Mucosa of descending colon (tissue), 3 donors: ENCODE results near the gene CNGA4. TPM values are rescaled to one million over a fixed set of nuclear protein-coding genes. Genes with fewer than 3 reads are reported as not detected.

Experiments
- ATAC-seq: fragments of 200-7000 bp; cut with Tn5 transposase; one replicate; pipeline ENCODE4 v1.9.1; 2020; ENCODE audit warnings: mild to moderate bottlenecking, moderate library complexity
- DNase-seq, 3 donors: peaks; one replicate each; pipeline ENCODE4 v3.0.0-alpha.2; 2020
- H3K36me3 ChIP-seq: fragments of 200-600 bp; one replicate; pipeline ENCODE4 v1.8.0; 2021; ENCODE audit warnings: low read depth, mild to moderate bottlenecking
- H3K4me1 ChIP-seq: fragments of 200-600 bp; one replicate; pipeline ENCODE4 v1.8.0; 2021; ENCODE audit warnings: low read depth, mild to moderate bottlenecking
- H3K4me3 ChIP-seq: fragments of 200-600 bp; one replicate; pipeline ENCODE4 v1.8.0; 2021; ENCODE audit warnings: mild to moderate bottlenecking
- H3K9me3 ChIP-seq: fragments of 200-600 bp; one replicate; pipeline ENCODE4 v1.8.0; 2021; ENCODE audit warnings: mild to moderate bottlenecking
- CTCF ChIP-seq: fragments of 200-600 bp; IDR thresholded peaks from one replicate; pipeline ENCODE4 v1.8.0; 2022; ENCODE audit warnings: antibody characterized with exemption, mild to moderate bottlenecking
- intact Hi-C, 2 donors: fragments of 100-400 bp; cut with DNase I in 1 of 2; cut with micrococcal nuclease in 1 of 2; formaldehyde crosslinking; loops; one replicate each; pipeline versions ENCODE4 v1.11.0 to v1.11.1; 2022; cut with DNase I, micrococcal nuclease
- total RNA-seq, 3 donors: library from RNA; stranded (reverse); fragmentation: NEBNext Ultra II Directional in 2 of 3; extraction: Animal tissue kit (Norgen Biotek cat#: 25700) in 2 of 3; gene quantifications; one replicate each; pipeline versions ENCODE4 v1.2.1 to v1.2.4, GENCODE V29; 2021 to 2023
- donor health status: DM: no; HTN: no; CAD: no; lungs with moderate emphysema.
- donor health status: DM: no; HTN: no; CAD: no.
- donor health status: DM: no; HTN: yes; CAD: no.

Gene CNGA4
- total RNA-seq, 3 donors from 2014 or later: 0.20 to 0.22 TPM; not detected in 1

GRCh38 chr11:6234387-6235107 is 4.3 kb upstream of the CNGA4 start, which contains the start of gene FHIP1B:
Gene FHIP1B, minus strand, starts transcription at chr11:6234636. Its CDS starts 10,120 bp downstream, at chr11:6224516.
- intact Hi-C loops: no loop called here
- Histone ChIP-seq H3K36me3 (peaks cover 4% of the 10 kb centered on the region), H3K4me3 (peak within 1 kb of the TSS; percentile 54), H3K9me3 (no peaks in the 10 kb centered on the region), H3K4me1 (peaks cover 25% of the 10 kb centered on the region)
- ATAC-seq (peak; percentile 93), DNase-seq (peak; percentile 99 to 100 (median 99))
- TF ChIP-seq CTCF: no peak

- H3K4me3 ChIP-seq: no peak overlapping the region
- ATAC-seq (no peak), DNase-seq (no peak)
- TF ChIP-seq CTCF: no peak
- intact Hi-C loops: no loop called here
- no peaks in the 10 kb centered on the region for H3K9me3 ChIP-seq
- peaks cover 4% of the 10 kb centered on the region for H3K36me3 ChIP-seq
- H3K4me1 ChIP-seq: peaks cover 15% of the 10 kb centered on the region
Measured at GRCh38 chr11:6237266-6237665, 1.6 kb upstream of the CNGA4 start.

GRCh38 chr11:6237761-6238302 is 1.1 kb upstream of the CNGA4 start:
- Histone ChIP-seq H3K9me3 (no peaks in the 10 kb centered on the region), H3K4me1 (peaks cover 15% of the 10 kb centered on the region), H3K36me3 (peaks cover 4% of the 10 kb centered on the region), H3K4me3 (no peak overlapping the region)
- TF ChIP-seq CTCF: no peak
- intact Hi-C loops: no loop called here
- no peak for DNase-seq
- ATAC-seq: no peak

- ATAC-seq: no peak
- Histone ChIP-seq H3K36me3 (no peaks in the 10 kb centered on the region), H3K4me1 (no peaks in the 10 kb centered on the region), H3K9me3 (no peaks in the 10 kb centered on the region), H3K4me3 (no peak overlapping the region)
- DNase-seq: no peak
- TF ChIP-seq CTCF: no peak
- intact Hi-C loops: loop anchor here in 1 of 2 donors (10.0 kb wide), 1 partner anchor 75 kb away; no protein-coding TSS in a partner anchor
Measured at GRCh38 chr11:6240139-6240538, 1.2 kb downstream of the CNGA4 start.

- ATAC-seq: no peak
- H3K4me3 ChIP-seq: no peak overlapping the region
- H3K4me1 ChIP-seq: no peaks in the 10 kb centered on the region
- no peak for TF ChIP-seq CTCF
- DNase-seq: no peak
- intact Hi-C loops: loop anchor here in 1 of 2 donors (10.0 kb wide), 1 partner anchor 74 kb away; no protein-coding TSS in a partner anchor
- H3K9me3 ChIP-seq: no peaks in the 10 kb centered on the region
- no peaks in the 10 kb centered on the region for H3K36me3 ChIP-seq
Measured at GRCh38 chr11:6240781-6241180, 1.9 kb downstream of the CNGA4 start.
